ENCODE measurements around the gene P2RY11.

P2RY11 gene

GRCh38 chr19:10089801-10090375, 21.6 kb upstream of the P2RY11 start:
- Histone ChIP-seq H3K4me3 (ENCODE audit: low read length, poor library complexity, severe bottlenecking) (no peak overlapping the region), H3K4me2 (ENCODE audit: low read depth, low read length, poor library complexity, severe bottlenecking) (no peak overlapping the region), H3K4me1 (ENCODE audit: insufficient read depth, low read length, poor library complexity, severe bottlenecking) (peaks cover 11% of the 10 kb centered on the region), H3K9me2 (replicated peaks; ENCODE audit: low read depth, low read length) (no peaks in the 10 kb centered on the region), H3K9me3 (ENCODE audit: insufficient read depth, low read depth, low read length) (no peaks in the 10 kb centered on the region), H3K36me3 (ENCODE audit: insufficient read depth, low read length) (no peaks in the 10 kb centered on the region), H2AFZ (ENCODE audit: low read length) (no peak overlapping the region), H3K79me2 (ENCODE audit: insufficient read depth, low read length) (peaks cover 11% of the 10 kb centered on the region), H3F3A (ENCODE audit: low read depth) (no peaks in the 10 kb centered on the region), H3K27me3 (ENCODE audit: insufficient read depth, low read length, poor library complexity, severe bottlenecking) (no peaks in the 10 kb centered on the region), H4K20me1 (ENCODE audit: insufficient read depth, low read length, poor library complexity, severe bottlenecking) (no peaks in the 10 kb centered on the region), H3K9ac (ENCODE audit: low read depth, low read length, poor library complexity, severe bottlenecking) (no peak overlapping the region)
- TF ChIP-seq EZH2phosphoT487 (IDR thresholded peaks at IDR 0.05; ENCODE audit: borderline replicate concordance), result no peak
- TF ChIP-seq, protein P1, sequence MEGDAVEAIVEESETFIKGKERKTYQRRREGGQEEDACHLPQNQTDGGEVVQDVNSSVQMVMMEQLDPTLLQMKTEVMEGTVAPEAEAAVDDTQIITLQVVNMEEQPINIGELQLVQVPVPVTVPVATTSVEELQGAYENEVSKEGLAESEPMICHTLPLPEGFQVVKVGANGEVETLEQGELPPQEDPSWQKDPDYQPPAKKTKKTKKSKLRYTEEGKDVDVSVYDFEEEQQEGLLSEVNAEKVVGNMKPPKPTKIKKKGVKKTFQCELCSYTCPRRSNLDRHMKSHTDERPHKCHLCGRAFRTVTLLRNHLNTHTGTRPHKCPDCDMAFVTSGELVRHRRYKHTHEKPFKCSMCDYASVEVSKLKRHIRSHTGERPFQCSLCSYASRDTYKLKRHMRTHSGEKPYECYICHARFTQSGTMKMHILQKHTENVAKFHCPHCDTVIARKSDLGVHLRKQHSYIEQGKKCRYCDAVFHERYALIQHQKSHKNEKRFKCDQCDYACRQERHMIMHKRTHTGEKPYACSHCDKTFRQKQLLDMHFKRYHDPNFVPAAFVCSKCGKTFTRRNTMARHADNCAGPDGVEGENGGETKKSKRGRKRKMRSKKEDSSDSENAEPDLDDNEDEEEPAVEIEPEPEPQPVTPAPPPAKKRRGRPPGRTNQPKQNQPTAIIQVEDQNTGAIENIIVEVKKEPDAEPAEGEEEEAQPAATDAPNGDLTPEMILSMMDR (conservative IDR thresholded peaks at IDR 0.05; ENCODE audit: low read length), result no peak

- H3K9me3 ChIP-seq (ENCODE audit: insufficient read depth, low read depth, low read length), result no peaks in the 10 kb centered on the region
- H3K4me1 ChIP-seq (ENCODE audit: insufficient read depth, low read length, poor library complexity, severe bottlenecking), result peaks cover 9% of the 10 kb centered on the region
- peaks cover 9% of the 10 kb centered on the region for H3K79me2 ChIP-seq (ENCODE audit: insufficient read depth, low read length)
- no peak overlapping the region for H2AFZ ChIP-seq (ENCODE audit: low read length)
- H4K20me1 ChIP-seq (ENCODE audit: insufficient read depth, low read length, poor library complexity, severe bottlenecking), result no peaks in the 10 kb centered on the region
- TF ChIP-seq, protein P1 (conservative IDR thresholded peaks at IDR 0.05; ENCODE audit: low read length), result no peak
- no peak for TF ChIP-seq EZH2phosphoT487 (IDR thresholded peaks at IDR 0.05; ENCODE audit: borderline replicate concordance)
- H3K9ac ChIP-seq (ENCODE audit: low read depth, low read length, poor library complexity, severe bottlenecking), result no peak overlapping the region
- H3K9me2 ChIP-seq (replicated peaks; ENCODE audit: low read depth, low read length), result no peaks in the 10 kb centered on the region
- H3K4me2 ChIP-seq (ENCODE audit: low read depth, low read length, poor library complexity, severe bottlenecking), result no peak overlapping the region
- H3F3A ChIP-seq (ENCODE audit: low read depth), result no peaks in the 10 kb centered on the region; the same call in 1 of the 2 replicates
- H3K36me3 ChIP-seq (ENCODE audit: insufficient read depth, low read length), result no peaks in the 10 kb centered on the region
- no peaks in the 10 kb centered on the region for H3K27me3 ChIP-seq (ENCODE audit: insufficient read depth, low read length, poor library complexity, severe bottlenecking)
- H3K4me3 ChIP-seq (ENCODE audit: low read length, poor library complexity, severe bottlenecking), result no peak overlapping the region
Measured at GRCh38 chr19:10091370-10091687, 20.2 kb upstream of the P2RY11 start.

GRCh38 chr19:10091895-10092641, 19.4 kb upstream of the P2RY11 start:
- no peak overlapping the region for H3K4me2 ChIP-seq (ENCODE audit: low read depth, low read length, poor library complexity, severe bottlenecking)
- H3K4me3 ChIP-seq (ENCODE audit: low read length, poor library complexity, severe bottlenecking), result no peak overlapping the region
- H3F3A ChIP-seq (ENCODE audit: low read depth), result no peaks in the 10 kb centered on the region; the same call in 1 of the 2 replicates
- H3K9ac ChIP-seq (ENCODE audit: low read depth, low read length, poor library complexity, severe bottlenecking), result no peak overlapping the region
- no peaks in the 10 kb centered on the region for H3K36me3 ChIP-seq (ENCODE audit: insufficient read depth, low read length)
- H3K4me1 ChIP-seq (ENCODE audit: insufficient read depth, low read length, poor library complexity, severe bottlenecking), result peaks cover 2% of the 10 kb centered on the region
- no peaks in the 10 kb centered on the region for H4K20me1 ChIP-seq (ENCODE audit: insufficient read depth, low read length, poor library complexity, severe bottlenecking)
- TF ChIP-seq EZH2phosphoT487 (IDR thresholded peaks at IDR 0.05; ENCODE audit: borderline replicate concordance), result no peak
- TF ChIP-seq, protein P1 (conservative IDR thresholded peaks at IDR 0.05; ENCODE audit: low read length), result no peak
- H3K9me3 ChIP-seq (ENCODE audit: insufficient read depth, low read depth, low read length), result no peaks in the 10 kb centered on the region
- no peaks in the 10 kb centered on the region for H3K27me3 ChIP-seq (ENCODE audit: insufficient read depth, low read length, poor library complexity, severe bottlenecking)
- peaks cover 2% of the 10 kb centered on the region; the same call in 1 of the 2 replicates for H3K79me2 ChIP-seq (ENCODE audit: insufficient read depth, low read length)
- H3K9me2 ChIP-seq (replicated peaks; ENCODE audit: low read depth, low read length), result no peaks in the 10 kb centered on the region
- no peak overlapping the region for H2AFZ ChIP-seq (ENCODE audit: low read length)

Data from Loucy (cell line).